Measurements from ENCODE around the gene HDAC6. TPM values are rescaled to one million over a fixed set of nuclear protein-coding genes. Genes with fewer than 3 reads are reported as not detected.

HDAC6 gene
- total and polyA plus RNA-seq, 2 of the 13 experiments (the other 11 are each of a cell fraction or from before 2014, with no cell fraction given) = 80.4 to 93.6 TPM

GRCh38 chrX:48848847-48849246, 47.0 kb downstream of the HDAC6 start:
- Histone ChIP-seq H4K20me1 (ENCODE audit: insufficient read depth, low read length) (no peaks in the 10 kb centered on the region), H3K27me3 (ENCODE audit: control insufficient read depth in 1 of 2, insufficient read depth in 2 of 2, low read length in 2 of 2) (no peaks in the 10 kb centered on the region), H3K9ac (ENCODE audit: insufficient read depth, low read depth, low read length) (no peak overlapping the region), H3K4me3 (replicated peaks in 1 of 3; ENCODE audit: insufficient read depth in 1 of 3, low read depth in 2 of 3, low read length in 3 of 3) (no peak overlapping the region), H3K27ac (ENCODE audit: extremely low read length, insufficient read depth, low read length) (no peak overlapping the region), H3K79me2 (ENCODE audit: insufficient read depth, low read length) (no peaks in the 10 kb centered on the region), H3K4me1 (ENCODE audit: insufficient read depth, low read length) (peaks cover 23% of the 10 kb centered on the region; the same call in 1 of the 2 replicates), H2AFZ (ENCODE audit: low read length) (no peak overlapping the region), H3K4me2 (ENCODE audit: low read depth, low read length) (no peak overlapping the region), H3K9me3 (ENCODE audit: low read length) (no peaks in the 10 kb centered on the region), H3K36me3 (replicated peaks in 1 of 2; ENCODE audit: control insufficient read depth in 1 of 2, insufficient read depth in 2 of 2, low read length in 2 of 2) (no peaks in the 10 kb centered on the region)
- CTCF ChIA-PET (ENCODE audit: low intra/inter-chr PET ratio, low total read pairs) = no interaction called here
- intact Hi-C loops (cut with micrococcal nuclease; ENCODE audit: unreplicated experiment) (no loop called here), in situ Hi-C loops (cut with HindIII; ENCODE audit: extremely low pct_ligation_motif_present, low pct_unique_long_range_greater_than_20kb) (no loop called here)
- 6% methylated on average over 1 of the region's 1 CpG for WGBS (ENCODE audit: low lambda C conversion rate)
- BruUV-seq (replicated peaks) = no TSS peak
- DNase-seq (ENCODE audit: low spot score) (no peak), FAIRE-seq (no peak), ATAC-seq (no peak)
- POLR2A ChIA-PET = no interaction called here
- TF ChIP-seq ZNF513 (CRISPR knock-in tag; conservative IDR thresholded peaks at IDR 0.05) (no peak), ZNF101 (CRISPR knock-in tag; IDR thresholded peaks at IDR 0.05; ENCODE audit: borderline replicate concordance, low read depth) (no peak), AKAP8 (CRISPR knock-in tag; IDR thresholded peaks at IDR 0.05) (no peak), XRCC5 (optimal IDR thresholded peaks at IDR 0.05; ENCODE audit: low read length) (no peak), RFX5 (IDR thresholded peaks at IDR 0.05; ENCODE audit: low read depth, low read length) (no peak), ZNF557 (CRISPR knock-in tag; IDR thresholded peaks at IDR 0.05) (no peak), ATF2 (CRISPR knock-in tag; IDR thresholded peaks at IDR 0.05) (no peak), DBP (CRISPR knock-in tag; IDR thresholded peaks at IDR 0.05; ENCODE audit: not compliant biosample characterization) (no peak), PRDM15 (CRISPR knock-in tag; IDR thresholded peaks at IDR 0.05) (no peak)

All from HepG2 (cell line).